ENCODE results near the gene MYZAP.
"Not testable (repeated sequence)": the region's sequence is repeated elsewhere in the genome, so short reads cannot be mapped to it uniquely, and the experiment has no call there.

Gene MYZAP

DNA sequence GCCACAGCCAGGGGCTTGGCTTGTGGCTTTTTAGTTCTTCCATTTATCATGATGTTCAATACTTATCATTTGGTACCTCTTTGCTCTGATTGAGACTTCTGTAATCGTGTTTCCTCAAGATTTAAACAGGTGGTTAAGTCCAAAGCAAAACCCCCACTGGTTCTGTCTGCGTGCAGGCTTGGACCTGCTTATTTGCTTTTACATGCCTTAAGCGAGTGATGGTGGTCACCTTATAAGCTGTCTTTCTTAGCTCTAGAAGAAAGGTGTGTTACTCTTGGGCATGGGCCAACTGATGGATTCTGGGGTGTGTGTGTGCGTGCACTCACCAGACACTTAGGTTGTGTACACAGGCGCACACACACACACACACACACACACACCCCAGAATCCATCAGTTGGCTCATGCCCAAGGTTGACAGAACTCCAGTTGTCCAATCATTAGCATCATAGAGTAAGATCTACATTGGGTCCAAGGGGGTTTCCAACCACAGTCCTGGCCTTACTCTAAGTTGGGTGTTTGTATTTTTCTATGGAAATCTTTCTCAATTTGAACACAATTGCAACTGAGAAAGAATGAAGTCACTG is 1.2 kb downstream of the MYZAP start:
- DNase-seq (ENCODE audit: low read depth), result no peak

DNA sequence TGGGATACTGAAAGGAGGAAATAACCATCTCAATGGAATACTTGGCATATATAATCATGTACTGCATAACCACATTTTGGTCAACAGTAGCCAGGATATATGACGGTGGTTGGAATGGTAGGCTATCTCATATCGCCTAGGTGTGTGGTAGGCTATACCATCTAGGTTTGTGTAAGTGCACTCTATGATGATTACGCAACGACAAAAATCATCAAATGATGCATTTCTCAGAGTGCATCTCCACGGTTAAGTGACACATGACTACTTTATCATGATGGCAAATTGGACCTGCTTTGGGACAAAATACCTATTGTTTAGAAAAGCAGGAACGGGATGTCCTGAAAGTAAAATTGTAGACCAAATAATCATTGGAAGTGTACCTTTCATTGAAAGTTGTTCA is 2.8 kb downstream of the MYZAP start:
- DNase-seq (ENCODE audit: low read depth), result no peak

DNA sequence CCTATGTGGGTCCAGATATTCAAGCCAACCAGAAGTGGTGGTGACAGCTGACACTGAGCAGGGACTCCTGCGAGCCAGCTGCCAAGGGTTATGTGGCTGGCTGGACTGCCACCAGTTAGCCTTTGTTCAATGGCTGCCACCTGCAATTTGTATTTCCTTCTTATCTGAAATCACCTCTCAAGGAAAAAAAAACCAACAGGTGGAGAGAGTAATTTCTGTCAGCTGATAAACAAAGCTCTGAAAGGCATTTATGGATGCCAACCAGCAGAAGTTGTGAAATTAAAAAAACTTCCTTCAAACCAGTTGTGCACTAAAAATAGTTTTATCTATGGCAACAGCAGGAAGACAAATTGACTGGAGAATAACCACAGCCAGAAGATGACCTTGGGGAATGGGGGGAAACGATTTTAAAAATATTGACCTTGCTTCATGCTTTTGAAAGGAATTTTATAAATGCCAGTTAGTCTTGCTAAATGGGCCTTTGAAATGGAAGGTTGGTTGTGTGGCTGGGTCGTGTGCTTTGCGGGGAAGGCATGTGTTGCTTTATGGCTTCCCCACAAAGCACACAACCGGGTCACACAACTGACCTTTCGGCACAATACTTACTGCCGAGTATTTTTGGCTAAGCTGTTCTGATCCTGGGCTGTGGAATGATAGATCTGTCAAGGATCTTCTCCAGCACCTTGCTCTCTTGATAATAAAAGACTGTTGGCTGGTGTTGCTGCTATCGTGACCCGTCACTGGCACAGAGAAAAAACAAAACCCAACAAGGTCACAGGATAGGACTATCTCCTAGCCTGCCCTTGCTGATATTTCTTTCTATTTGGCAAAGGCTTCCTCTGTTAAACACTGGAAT is 3.5 kb downstream of the MYZAP start:
- no peak for DNase-seq (ENCODE audit: low read depth)

DNA sequence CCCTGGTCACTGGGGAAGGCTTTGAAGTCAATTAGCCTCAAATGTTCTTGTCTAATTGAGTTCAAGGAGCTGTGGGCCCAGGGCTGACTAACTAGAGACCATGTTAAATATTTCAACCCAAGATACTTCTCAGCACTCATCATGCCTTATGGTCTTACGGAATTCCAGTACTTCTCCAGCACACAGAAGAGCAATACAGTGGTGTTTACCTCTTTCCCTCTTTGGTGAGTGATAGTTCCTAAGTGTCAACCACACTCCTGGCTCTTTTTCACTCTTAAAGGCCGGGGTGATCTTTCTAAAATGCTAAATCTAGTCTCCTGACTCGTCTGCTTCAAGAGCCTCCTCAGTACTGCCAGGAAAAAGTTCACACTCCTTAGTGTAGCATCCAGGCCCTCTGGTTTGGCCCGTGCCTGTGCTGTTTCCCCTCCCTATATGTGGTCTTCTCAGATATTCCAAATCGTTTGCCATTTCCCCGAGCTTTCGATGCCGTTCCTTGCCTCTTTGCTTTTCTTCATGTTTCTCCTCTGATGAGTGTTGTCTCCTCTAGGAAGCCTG is 4.7 kb downstream of the MYZAP start:
- DNase-seq (ENCODE audit: low read depth), result no peak

GRCh38 chr15:57596978-57597377 is 5.3 kb downstream of the MYZAP start:
- no peak for DNase-seq (ENCODE audit: low read depth)

DNA sequence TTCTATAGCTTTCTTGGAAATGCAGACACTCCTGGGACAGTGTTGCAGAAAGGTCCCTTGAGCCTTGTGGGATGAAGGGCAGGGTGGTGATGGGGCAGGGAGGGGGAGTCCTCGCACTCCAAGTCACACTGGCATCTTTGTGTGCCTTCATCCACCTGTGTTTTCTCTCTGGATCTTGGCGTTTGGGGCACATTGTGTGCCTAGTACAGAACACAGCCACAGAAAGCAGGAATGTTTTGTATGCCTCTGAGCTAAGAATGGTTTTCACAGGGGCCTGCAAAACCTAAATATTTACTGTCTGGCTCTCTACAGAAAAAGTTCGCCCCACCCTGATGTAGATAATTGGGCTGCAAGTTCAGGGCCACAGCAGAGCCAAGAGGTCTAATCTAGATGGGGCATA is 5.7 kb downstream of the MYZAP start:
- no peak for DNase-seq (ENCODE audit: low read depth)

DNA sequence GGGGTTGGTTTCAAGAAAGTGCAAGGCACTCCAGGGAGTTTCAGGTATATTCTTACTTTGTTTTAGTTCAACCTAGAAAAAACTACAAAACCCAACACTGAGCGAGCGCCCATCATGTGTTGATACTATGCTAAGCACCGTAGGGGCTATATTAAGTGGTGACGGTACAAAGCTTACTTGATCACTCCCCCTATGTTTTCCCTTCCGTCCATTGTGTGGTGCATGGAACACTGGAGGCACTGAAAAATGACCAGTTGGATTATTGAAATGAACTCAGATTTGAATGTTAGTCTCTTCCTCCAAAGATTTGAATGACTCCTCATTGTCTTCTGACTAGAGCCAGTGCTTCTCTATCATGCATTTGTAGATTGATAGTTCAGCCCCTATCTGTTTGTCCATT is 6.6 kb downstream of the MYZAP start:
- DNase-seq (ENCODE audit: low read depth), result no peak

GRCh38 chr15:57599296-57599810 is 7.6 kb downstream of the MYZAP start:
- DNase-seq (ENCODE audit: low read depth), result no peak

DNA sequence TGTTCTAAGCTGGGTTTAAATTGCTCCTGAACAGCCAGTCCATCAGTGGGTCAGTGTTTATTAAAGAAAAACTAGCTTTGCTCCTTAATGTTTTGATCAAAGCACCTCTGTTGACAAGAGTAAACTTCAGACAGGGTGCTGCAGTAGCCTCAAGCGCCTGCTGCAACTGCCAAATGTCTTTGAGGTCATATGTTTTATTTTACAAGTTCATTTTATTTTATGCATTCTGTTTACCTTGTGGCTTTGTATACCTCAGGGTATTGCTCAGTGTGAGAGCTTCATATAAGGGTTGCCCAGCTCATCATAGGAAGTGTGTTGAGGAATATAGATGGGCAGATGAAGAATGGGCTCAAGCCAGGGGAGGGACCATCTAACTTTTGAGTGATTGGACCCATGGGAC is 8.5 kb downstream of the MYZAP start:
- no peak for DNase-seq (ENCODE audit: low read depth)

DNA sequence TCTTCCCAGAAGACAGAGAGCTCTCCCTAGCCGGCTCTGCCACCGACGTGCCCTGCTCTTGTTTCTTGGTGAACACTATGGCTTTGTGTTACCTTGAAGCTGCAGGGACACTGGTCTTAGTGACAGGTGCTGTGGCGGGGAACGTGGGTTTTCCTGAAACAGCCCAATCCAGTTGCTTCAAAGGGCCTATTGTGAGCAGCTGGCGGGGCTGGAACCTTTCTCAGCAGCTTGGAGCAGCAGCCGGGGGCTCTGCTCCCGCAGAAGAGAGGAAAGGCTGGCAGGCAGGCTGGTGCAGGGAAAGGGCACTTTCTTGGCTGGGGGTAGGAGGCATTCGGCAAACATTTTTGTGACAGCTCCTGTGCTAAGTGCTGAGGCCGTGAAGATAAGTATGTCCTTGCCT is 12.8 kb downstream of the MYZAP start:
- no peak for DNase-seq (ENCODE audit: low read depth)

GRCh38 chr15:57605491-57605890 is 13.8 kb downstream of the MYZAP start:
- DNase-seq (ENCODE audit: low read depth), result no peak

GRCh38 chr15:57606048-57606447 is 14.3 kb downstream of the MYZAP start:
- DNase-seq (ENCODE audit: low read depth), result no peak

GRCh38 chr15:57606816-57607215 is 15.1 kb downstream of the MYZAP start:
- DNase-seq (ENCODE audit: low read depth), result no peak

DNA sequence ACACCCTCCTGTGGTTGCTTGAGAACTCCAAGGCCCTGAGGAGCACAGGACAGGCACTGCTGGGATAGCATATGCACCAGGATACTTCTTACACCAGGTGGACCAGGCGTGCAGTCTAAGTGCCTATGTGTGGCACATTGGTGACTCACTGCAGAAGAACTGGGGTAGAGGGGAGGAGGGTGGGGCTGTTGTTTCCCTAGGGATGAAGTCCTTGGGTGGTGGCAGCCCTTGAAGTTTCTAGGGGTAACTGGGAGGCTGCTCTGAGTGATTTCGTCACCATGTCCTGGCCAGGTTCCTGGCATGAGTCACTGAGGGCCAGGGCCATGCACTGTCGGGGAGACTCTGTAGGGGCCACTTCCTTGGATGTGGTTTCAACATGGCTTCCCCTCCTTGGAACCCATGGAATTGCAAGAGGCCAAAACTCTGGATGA is 15.9 kb downstream of the MYZAP start:
- DNase-seq (ENCODE audit: low read depth), result peak; percentile 59

GRCh38 chr15:57609805-57610529 is 18.3 kb downstream of the MYZAP start:
- peak; percentile 82 for DNase-seq (ENCODE audit: low read depth)

GRCh38 chr15:57611123-57611522 is 19.4 kb downstream of the MYZAP start:
- no peak for DNase-seq (ENCODE audit: low read depth)

GRCh38 chr15:57611938-57612337 is 20.2 kb downstream of the MYZAP start:
- DNase-seq (ENCODE audit: low read depth), result peak; percentile 10

GRCh38 chr15:57614241-57614640 is 22.5 kb downstream of the MYZAP start:
- no peak for DNase-seq (ENCODE audit: low read depth)

DNA sequence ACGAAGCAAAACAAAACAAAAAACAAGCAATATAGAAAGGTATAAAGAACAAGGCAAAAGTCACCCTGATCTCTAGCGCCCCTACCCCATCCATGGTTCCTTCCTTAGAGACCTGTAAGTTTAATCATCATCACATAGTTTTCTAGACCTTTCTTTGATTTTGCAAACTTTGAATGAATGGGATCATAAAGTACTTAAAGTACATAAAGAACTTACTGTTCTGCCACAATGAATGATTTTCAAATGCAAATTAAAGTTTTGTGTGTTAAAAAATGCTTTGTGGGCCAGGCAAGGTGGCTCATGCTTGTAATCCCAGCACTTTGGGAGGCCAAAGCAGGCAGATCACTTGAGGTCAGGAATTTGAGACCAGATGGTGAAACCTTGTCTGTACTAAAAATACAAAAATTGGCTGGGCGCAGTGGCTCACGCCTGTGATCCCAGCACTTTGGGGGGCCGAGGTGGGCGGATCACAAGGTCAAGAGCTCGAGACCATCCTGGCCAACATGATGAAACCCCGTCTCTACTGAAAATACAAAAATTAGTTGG is 24.3 kb downstream of the MYZAP start:
- not testable (repeated sequence) for DNase-seq (ENCODE audit: low read depth)

DNA sequence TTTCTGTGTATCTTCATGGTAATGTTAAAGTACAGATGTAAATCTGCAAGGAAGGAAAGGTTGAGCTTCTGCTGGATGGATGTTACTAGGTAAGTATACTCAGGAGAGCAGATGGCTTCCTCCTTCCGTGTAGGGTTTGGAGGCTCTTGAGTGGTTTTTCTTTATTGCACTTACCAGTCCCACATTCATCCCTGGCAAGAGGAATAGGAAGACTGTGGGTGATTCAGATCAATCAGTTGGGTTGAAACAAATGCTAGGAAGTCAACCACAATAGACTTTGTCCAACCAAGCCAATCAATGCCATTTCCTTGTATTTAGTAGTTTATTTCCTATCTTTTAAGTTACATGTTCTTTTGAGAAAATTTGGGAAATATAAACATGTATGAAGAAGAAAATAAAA is 26.6 kb downstream of the MYZAP start:
- no peak for DNase-seq (ENCODE audit: low read depth)

- DNase-seq (ENCODE audit: low read depth), result no peak
Measured at GRCh38 chr15:57619746-57620145, 28.0 kb downstream of the MYZAP start.

DNA sequence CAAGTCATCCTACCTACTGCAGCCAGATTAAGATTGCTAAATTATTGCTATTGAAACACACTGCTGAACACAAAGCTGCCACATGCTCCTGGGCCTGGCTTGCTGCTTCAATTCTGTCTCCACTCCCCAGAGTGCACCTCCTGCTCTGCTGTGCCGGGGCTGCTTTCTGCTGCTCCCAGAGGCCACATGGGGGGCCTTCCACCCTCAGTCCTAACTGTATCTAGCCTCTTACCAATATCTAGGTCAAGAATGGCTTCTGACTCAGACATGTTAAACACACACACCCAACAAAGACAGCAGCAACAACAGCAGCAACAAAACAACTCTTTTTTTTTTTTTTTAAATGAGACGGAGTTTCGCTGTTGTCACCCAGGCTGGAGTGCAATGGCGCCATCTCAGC is 33.0 kb downstream of the MYZAP start:
- DNase-seq (ENCODE audit: low read depth), result peak; percentile 12
